HCT116 (cell line): ENCODE measurements around the gene TMPRSS13. TPM values are rescaled to one million over a fixed set of nuclear protein-coding genes. Genes with fewer than 3 reads are reported as not detected.

Experiments used
- ATAC-seq: fragments of 200-7000 bp; cut with Tn5 transposase; 2 replicates; pipeline ENCODE4 v1.9.1; 2020; ENCODE audit warnings: mild to moderate bottlenecking, moderate library complexity
- BruUV-seq: library from RNA; stranded (reverse); fragments of 400-500 nt; replicated peaks from 2 replicates; lab custom pipeline; 2021; lab: Mats Ljungman, UMichigan
- CTCF ChIA-PET: fragments of 300-600 bp; sonication (Branson Sonifier 250); formaldehyde crosslinking; loops from one replicate; lab custom pipeline; 2021; ENCODE audit warnings: antibody characterized with exemption; lab: Charles Lee
- POLR2A ChIA-PET: fragments of 300-600, 350-600 bp; sonication (Branson Sonifier 250); formaldehyde crosslinking; loops from one replicate; lab custom pipeline; 2021; ENCODE audit warnings: antibody characterized with exemption; lab: Charles Lee
- RAD21 ChIA-PET, 2 experiments: fragments of 300-600 bp; sonication (Branson Sonifier 250); formaldehyde crosslinking; loops; one replicate each; lab custom pipeline; 2023; ENCODE audit warnings: low total read pairs in 2 of 2; ENCODE audit not compliant: uncharacterized antibody in 2 of 2, unreplicated experiment in 2 of 2, low non-redundant PET in 1 of 2; lab: Charles Lee
- DNase-seq: peaks from one replicate; pipeline ENCODE4 v3.0.0-alpha.2; 2010; ENCODE audit warnings: low read depth, low spot score
- H2AFZ ChIP-seq: fragments of 200-600 bp; shearing (Covaris generic), sonication (generic); 2 replicates; pipeline ENCODE4 v1.6.1; 2017; ENCODE audit warnings: low read depth, mixed run types, mixed read lengths, antibody characterized with exemption, low read length; ENCODE audit not compliant: poor library complexity, severe bottlenecking
- H3K27ac ChIP-seq: 2 replicates; pipeline ENCODE4 v1.5.1; 2012; ENCODE audit warnings: low read depth, low read length
- H3K27me3 ChIP-seq: fragments of 200-600 bp; sonication (generic); 2 replicates; pipeline ENCODE4 v1.6.1; 2016; ENCODE audit warnings: mixed run types, low read length, mixed read lengths; ENCODE audit not compliant: insufficient read depth
- H3K36me3 ChIP-seq, 2 experiments: fragments of 200-500 bp in 1 of 2; fragments of 200-600 bp in 1 of 2; sonication (Bioruptor generic) in 1 of 2; sonication (generic) in 1 of 2; 2 replicates each; pipeline versions ENCODE4 v1.5.1 to v1.6.1; 2014 to 2016; ENCODE audit warnings: low read length in 2 of 2, inconsistent platforms in 1 of 2, mixed read lengths in 1 of 2, mixed run types in 1 of 2; ENCODE audit not compliant: insufficient read depth in 2 of 2, control insufficient read depth in 1 of 2
- H3K4me1 ChIP-seq, 2 experiments: fragments of 200-600 bp in 1 of 2; sonication (generic) in 1 of 2; 2 replicates each; pipeline versions ENCODE4 v1.5.1 to v1.6.1; 2012 to 2017; ENCODE audit warnings: low read length in 2 of 2, inconsistent platforms in 1 of 2, mild to moderate bottlenecking in 1 of 2, mixed read lengths in 1 of 2, mixed run types in 1 of 2, moderate library complexity in 1 of 2; ENCODE audit not compliant: insufficient read depth in 2 of 2, control insufficient read depth in 1 of 2
- H3K4me2 ChIP-seq: fragments of 200-600 bp; sonication (generic); 2 replicates; pipeline ENCODE4 v1.6.1; 2017; ENCODE audit warnings: mixed run types, low read length, mixed read lengths
- H3K4me3 ChIP-seq, 2 experiments: fragments of 200-600 bp in 1 of 2; sonication (generic) in 1 of 2; replicated peaks in 1 of 2; 2 replicates each; pipeline ENCODE4 v1.5.1; 2011 to 2016; ENCODE audit warnings: low read length in 2 of 2, control low read depth in 1 of 2, low read depth in 1 of 2, mild to moderate bottlenecking in 1 of 2, mixed read lengths in 1 of 2, mixed run types in 1 of 2
- H3K79me2 ChIP-seq: fragments of 200-600 bp; sonication (generic); 2 replicates; pipeline ENCODE4 v1.6.1; 2017; ENCODE audit warnings: mild to moderate bottlenecking, mixed run types, low read length, moderate library complexity, mixed read lengths; ENCODE audit not compliant: insufficient read depth
- H3K9ac ChIP-seq: fragments of 200-600 bp; sonication (generic); 2 replicates; pipeline ENCODE4 v1.6.1; 2016; ENCODE audit warnings: low read length, mixed read lengths
- H3K9me2 ChIP-seq: fragments of 200-600 bp; sonication (generic), shearing (Covaris generic); 2 replicates; pipeline ENCODE4 v1.6.1; 2017; ENCODE audit warnings: mixed run types, mild to moderate bottlenecking, moderate library complexity; ENCODE audit not compliant: insufficient read depth
- H3K9me3 ChIP-seq, 2 experiments: fragments of 200-500 bp in 1 of 2; fragments of 200-600 bp in 1 of 2; sonication (Bioruptor generic) in 1 of 2; sonication (generic) in 1 of 2; 2 replicates each; pipeline ENCODE4 v1.6.1; 2014 to 2017; ENCODE audit warnings: low read length in 2 of 2, mixed read lengths in 2 of 2, inconsistent platforms in 1 of 2, low read depth in 1 of 2, mild to moderate bottlenecking in 1 of 2, mixed run types in 1 of 2, moderate library complexity in 1 of 2; ENCODE audit not compliant: control insufficient read depth in 1 of 2, insufficient read depth in 1 of 2
- H4K20me1 ChIP-seq: fragments of 200-600 bp; sonication (generic), shearing (Covaris generic); 2 replicates; pipeline ENCODE4 v1.6.1; 2017; ENCODE audit warnings: mixed run types, mild to moderate bottlenecking, moderate library complexity; ENCODE audit not compliant: insufficient read depth
- ATF3 ChIP-seq: IDR thresholded peaks from 2 replicates; pipeline ENCODE4 v1.6.1; 2012
- CBX3 ChIP-seq: IDR thresholded peaks from 2 replicates; pipeline ENCODE4 v1.6.1; 2012; ENCODE audit warnings: low read depth
- EZH2 ChIP-seq: fragments of 200-600 bp; sonication (generic); IDR thresholded peaks from 2 replicates; pipeline ENCODE4 v1.6.1; 2017; ENCODE audit warnings: antibody characterized with exemption, mixed run types
- EZH2phosphoT487 ChIP-seq: fragments of 200-600 bp; IDR thresholded peaks from 2 replicates; pipeline ENCODE4 v1.6.1; 2018; ENCODE audit warnings: antibody characterized with exemption, borderline replicate concordance
- FOSL1 ChIP-seq: IDR thresholded peaks from 2 replicates; pipeline ENCODE4 v1.6.1; 2012; ENCODE audit warnings: low read depth
- MAX ChIP-seq: IDR thresholded peaks from 2 replicates; pipeline ENCODE4 v1.6.1; 2012
- POLR2A ChIP-seq: IDR thresholded peaks from 2 replicates; pipeline ENCODE4 v1.7.0; 2011; ENCODE audit warnings: borderline replicate concordance; ENCODE audit not compliant: insufficient read depth, insufficient read length; ENCODE audit errors: extremely low read depth
- REST ChIP-seq: IDR thresholded peaks from 2 replicates; pipeline ENCODE4 v1.6.1; 2012; ENCODE audit warnings: low read depth
- SRF ChIP-seq: IDR thresholded peaks from 2 replicates; pipeline ENCODE4 v1.6.1; 2012; ENCODE audit warnings: low read depth
- TCF7L2 ChIP-seq: IDR thresholded peaks from 2 replicates; pipeline ENCODE4 v1.7.0; 2011; ENCODE audit warnings: borderline replicate concordance, inconsistent platforms; ENCODE audit not compliant: insufficient read depth, insufficient read length; ENCODE audit errors: extremely low read depth
- ZFX ChIP-seq: fragments of 450-650 bp; IDR thresholded peaks from 2 replicates; pipeline ENCODE4 v1.6.1; 2017
- intact Hi-C: fragments of 100-400 bp; cut with micrococcal nuclease; formaldehyde crosslinking; loops from 2 replicates; pipeline ENCODE4 v1.10.0; 2022
- total RNA-seq: library from RNA; stranded (reverse); gene quantifications from one replicate; pipeline ENCODE4 v1.2.1, GENCODE V29; 2021; ENCODE audit not compliant: unreplicated experiment

TMPRSS13 gene
- total RNA-seq, 1 experiment from 2014 or later = 0.52 TPM

GRCh38 chr11:117881217-117881616, 48.0 kb downstream of the TMPRSS13 start:
- ATAC-seq (no peak), DNase-seq (no peak)
- no peak overlapping the region for H3K4me2 ChIP-seq
- ChIA-PET RAD21 (no interaction called here), CTCF (no interaction called here), POLR2A (no interaction called here)
- H3K9me3 ChIP-seq = no peaks in the 10 kb centered on the region
- BruUV-seq = no TSS peak
- H3K79me2 ChIP-seq = no peaks in the 10 kb centered on the region
- no peak overlapping the region for H2AFZ ChIP-seq
- peaks cover 30% of the 10 kb centered on the region; the same call in 1 of the 2 replicates for H3K27me3 ChIP-seq
- no peak overlapping the region for H3K9ac ChIP-seq
- peaks cover 0 to 8% of the 10 kb centered on the region in 2 experiments; a peak in 3 of 4 replicates for H3K4me1 ChIP-seq
- no peak overlapping the region for H3K4me3 ChIP-seq
- TF ChIP-seq REST = no peak
- no peak overlapping the region for H3K27ac ChIP-seq
- intact Hi-C loops = no loop called here
- no peaks in the 10 kb centered on the region for H4K20me1 ChIP-seq
- no peaks in the 10 kb centered on the region for H3K36me3 ChIP-seq
- H3K9me2 ChIP-seq = no peaks in the 10 kb centered on the region

GRCh38 chr11:117879516-117880480, 49.4 kb downstream of the TMPRSS13 start:
- intact Hi-C loops = no loop called here
- RAD21 ChIA-PET = no interaction called here
- no peak for TF ChIP-seq EZH2
- no peak for TF ChIP-seq ATF3
- TF ChIP-seq CBX3 = no peak
- no peak for TF ChIP-seq TCF7L2
- no peak for TF ChIP-seq POLR2A
- no peak for TF ChIP-seq MAX
- no peak for TF ChIP-seq REST
- TF ChIP-seq SRF = no peak
- TF ChIP-seq ZFX = no peak
- TF ChIP-seq FOSL1 = no peak
- TF ChIP-seq EZH2phosphoT487 = no peak

More at GRCh38 chr11:117879516-117880480, 49.4 kb downstream of the TMPRSS13 start:
- POLR2A ChIA-PET = no interaction called here
- CTCF ChIA-PET = no interaction called here
- Histone ChIP-seq H2AFZ (no peak overlapping the region), H3K9ac (no peak overlapping the region), H4K20me1 (no peaks in the 10 kb centered on the region), H3K4me1 (peaks cover 0 to 8% of the 10 kb centered on the region in 2 experiments; a peak in 3 of 4 replicates), H3K9me3 (no peaks in the 10 kb centered on the region), H3K27ac (no peak overlapping the region), H3K4me3 (no peak overlapping the region), H3K9me2 (no peaks in the 10 kb centered on the region), H3K36me3 (no peaks in the 10 kb centered on the region), H3K27me3 (peaks cover 38% of the 10 kb centered on the region; the same call in 1 of the 2 replicates), H3K79me2 (no peaks in the 10 kb centered on the region), H3K4me2 (no peak overlapping the region)
- DNase-seq (no peak), ATAC-seq (no peak)
- BruUV-seq = no TSS peak
